Progenitor cell of endocrine pancreas (in vitro differentiated cells): ENCODE results near the gene ARID1B. TPM values are rescaled to one million over a fixed set of nuclear protein-coding genes. Genes with fewer than 3 reads are reported as not detected.
A peak's percentile ranks its signal among the peaks of the same experiment; 100 is the strongest.

Experiments
- DNase-seq: peaks from one replicate; pipeline ENCODE4 v3.0.0; 2021; ENCODE audit warnings: low spot score; ENCODE audit not compliant: unreplicated experiment
- H3K27ac Mint-ChIP-seq: 2 replicates; pipeline ENCODE4 v1.8.0; 2021; ENCODE audit warnings: mild to moderate bottlenecking, moderate library complexity, mixed read lengths
- H3K27me3 Mint-ChIP-seq: 2 replicates; pipeline ENCODE4 v1.8.0; 2021; ENCODE audit warnings: mixed read lengths
- H3K36me3 Mint-ChIP-seq: 2 replicates; pipeline ENCODE4 v1.8.0; 2022; ENCODE audit warnings: mixed read lengths; ENCODE audit not compliant: insufficient read depth
- H3K4me1 Mint-ChIP-seq: 2 replicates; pipeline ENCODE4 v1.8.0; 2021; ENCODE audit warnings: low read depth, mixed read lengths
- H3K4me3 Mint-ChIP-seq: 2 replicates; pipeline ENCODE4 v1.8.0; 2021; ENCODE audit warnings: low read depth, mild to moderate bottlenecking, moderate library complexity, mixed read lengths
- H3K9me3 Mint-ChIP-seq: 2 replicates; pipeline ENCODE4 v1.8.0; 2021; ENCODE audit warnings: low read depth, mixed read lengths
- CTCF ChIP-seq: fragments of 200-600 bp; sonication (generic); IDR thresholded peaks from one replicate; pipeline ENCODE4 v1.5.0; 2021; ENCODE audit warnings: antibody characterized with exemption, mild to moderate bottlenecking; ENCODE audit not compliant: unreplicated experiment
- total RNA-seq: library from RNA; stranded (reverse); gene quantifications from 2 replicates; pipeline ENCODE4 v1.2.1, GENCODE V29; 2021

ARID1B gene
- total RNA-seq, 1 donor from 2014 or later: 152 TPM

- no peak overlapping the region for H3K4me3 Mint-ChIP-seq
- H3K9me3 Mint-ChIP-seq: peaks cover 4% of the 10 kb centered on the region
- H3K4me1 Mint-ChIP-seq: peaks cover 10% of the 10 kb centered on the region
- DNase-seq: no peak
- no peaks in the 10 kb centered on the region for H3K36me3 Mint-ChIP-seq
- peaks cover 70% of the 10 kb centered on the region for H3K27me3 Mint-ChIP-seq
- no peak for TF ChIP-seq CTCF
- H3K27ac Mint-ChIP-seq: no peak overlapping the region
These were observed 456.5 kb downstream of the ARID1B start for GRCh38 chr6:157233686-157234085.

GRCh38 chr6:157235600-157236039 is 458.4 kb downstream of the ARID1B start:
- peak; percentile 34 for DNase-seq
- Mint-ChIP-seq H3K27me3 (peaks cover 61% of the 10 kb centered on the region), H3K4me1 (peaks cover 23% of the 10 kb centered on the region), H3K27ac (peak overlapping the region; percentile 12), H3K36me3 (no peaks in the 10 kb centered on the region), H3K9me3 (peaks cover 4% of the 10 kb centered on the region), H3K4me3 (peak overlapping the region; percentile 81)
- TF ChIP-seq CTCF: peak; percentile 78

- Mint-ChIP-seq H3K27me3 (peaks cover 60% of the 10 kb centered on the region), H3K4me3 (peak overlapping the region; percentile 81)
- DNase-seq: no peak
These were observed 459.0 kb downstream of the ARID1B start for GRCh38 chr6:157236040-157236725.

GRCh38 chr6:157238346-157238745 is 461.2 kb downstream of the ARID1B start:
- no peak for DNase-seq
- Mint-ChIP-seq H3K9me3 (peaks cover 6% of the 10 kb centered on the region), H3K4me1 (peaks cover 23% of the 10 kb centered on the region), H3K36me3 (no peaks in the 10 kb centered on the region), H3K27me3 (peaks cover 46% of the 10 kb centered on the region), H3K27ac (no peak overlapping the region), H3K4me3 (no peak overlapping the region)
- no peak for TF ChIP-seq CTCF

More at GRCh38 chr6:157236040-157236725, 459.0 kb downstream of the ARID1B start:
- Mint-ChIP-seq H3K36me3 (no peaks in the 10 kb centered on the region), H3K27ac (no peak overlapping the region), H3K9me3 (peaks cover 4% of the 10 kb centered on the region), H3K4me1 (peaks cover 23% of the 10 kb centered on the region)
- no peak for TF ChIP-seq CTCF

GRCh38 chr6:157239148-157239547 is 462.0 kb downstream of the ARID1B start:
- H3K9me3 Mint-ChIP-seq: peaks cover 12% of the 10 kb centered on the region
- no peak for TF ChIP-seq CTCF
- DNase-seq: no peak
- H3K36me3 Mint-ChIP-seq: peaks cover under 1% of the 10 kb centered on the region
- peaks cover 39% of the 10 kb centered on the region for H3K27me3 Mint-ChIP-seq
- H3K4me3 Mint-ChIP-seq: no peak overlapping the region
- no peak overlapping the region for H3K27ac Mint-ChIP-seq
- peaks cover 23% of the 10 kb centered on the region for H3K4me1 Mint-ChIP-seq
